ENCODE measurements around the gene EPB41L5.
"Not testable (repeated sequence)": the region's sequence is repeated elsewhere in the genome, so short reads cannot be mapped to it uniquely, and the experiment has no call there.

Gene EPB41L5

GRCh38 chr2:120128216-120128615, 115.3 kb downstream of the EPB41L5 start:
- H3K4me1 ChIP-seq (ENCODE audit: control insufficient read depth in 1 of 2, insufficient read depth in 2 of 2, low read length in 2 of 2): peaks cover 0 to 15% of the 10 kb centered on the region in 2 donors
- H3K4me3 ChIP-seq (ENCODE audit: low read depth in 1 of 2, low read length in 2 of 2): no peak overlapping the region
- no peak overlapping the region for H3K27ac ChIP-seq (ENCODE audit: low read length)
- no peaks in the 10 kb centered on the region for H3K27me3 ChIP-seq (ENCODE audit: low read depth, low read length)
- H3K9me3 ChIP-seq (ENCODE audit: control insufficient read depth in 1 of 2, low read length in 2 of 2): no peaks in the 10 kb centered on the region
- peaks cover 4 to 5% of the 10 kb centered on the region in 2 donors for H3K36me3 ChIP-seq (ENCODE audit: control insufficient read depth in 1 of 2, insufficient read depth in 2 of 2, low read length in 2 of 2)

GRCh38 chr2:120132190-120132589, 119.3 kb downstream of the EPB41L5 start:
- no peaks in the 10 kb centered on the region for H3K27me3 ChIP-seq (ENCODE audit: low read depth, low read length)
- H3K4me3 ChIP-seq (ENCODE audit: low read depth in 1 of 2, low read length in 2 of 2): no peak overlapping the region
- peaks cover 0 to 15% of the 10 kb centered on the region in 2 donors for H3K4me1 ChIP-seq (ENCODE audit: control insufficient read depth in 1 of 2, insufficient read depth in 2 of 2, low read length in 2 of 2)
- H3K27ac ChIP-seq (ENCODE audit: low read length): no peak overlapping the region
- H3K36me3 ChIP-seq (ENCODE audit: control insufficient read depth in 1 of 2, insufficient read depth in 2 of 2, low read length in 2 of 2): peaks cover 4 to 16% of the 10 kb centered on the region in 2 donors
- no peaks in the 10 kb centered on the region for H3K9me3 ChIP-seq (ENCODE audit: control insufficient read depth in 1 of 2, low read length in 2 of 2)

- Histone ChIP-seq H3K4me3 (ENCODE audit: low read depth in 1 of 2, low read length in 2 of 2) (no peak overlapping the region), H3K4me1 (ENCODE audit: control insufficient read depth in 1 of 2, insufficient read depth in 2 of 2, low read length in 2 of 2) (peaks cover 0 to 15% of the 10 kb centered on the region in 2 donors), H3K27ac (ENCODE audit: low read length) (no peak overlapping the region), H3K27me3 (ENCODE audit: low read depth, low read length) (no peaks in the 10 kb centered on the region), H3K9me3 (ENCODE audit: control insufficient read depth in 1 of 2, low read length in 2 of 2) (no peaks in the 10 kb centered on the region), H3K36me3 (ENCODE audit: control insufficient read depth in 1 of 2, insufficient read depth in 2 of 2, low read length in 2 of 2) (peaks cover 4 to 14% of the 10 kb centered on the region in 2 donors)
These were observed 119.8 kb downstream of the EPB41L5 start for GRCh38 chr2:120132691-120133090.

- Histone ChIP-seq H3K9me3 (ENCODE audit: control insufficient read depth in 1 of 2, low read length in 2 of 2) (no peaks in the 10 kb centered on the region), H3K4me3 (ENCODE audit: low read depth in 1 of 2, low read length in 2 of 2) (no peak overlapping the region), H3K4me1 (ENCODE audit: control insufficient read depth in 1 of 2, insufficient read depth in 2 of 2, low read length in 2 of 2) (peaks cover 0 to 11% of the 10 kb centered on the region in 2 donors), H3K36me3 (ENCODE audit: control insufficient read depth in 1 of 2, insufficient read depth in 2 of 2, low read length in 2 of 2) (peaks cover 4 to 12% of the 10 kb centered on the region in 2 donors), H3K27ac (ENCODE audit: low read length) (no peak overlapping the region), H3K27me3 (ENCODE audit: low read depth, low read length) (no peaks in the 10 kb centered on the region)
These were observed 120.8 kb downstream of the EPB41L5 start for GRCh38 chr2:120133572-120134244.

DNA sequence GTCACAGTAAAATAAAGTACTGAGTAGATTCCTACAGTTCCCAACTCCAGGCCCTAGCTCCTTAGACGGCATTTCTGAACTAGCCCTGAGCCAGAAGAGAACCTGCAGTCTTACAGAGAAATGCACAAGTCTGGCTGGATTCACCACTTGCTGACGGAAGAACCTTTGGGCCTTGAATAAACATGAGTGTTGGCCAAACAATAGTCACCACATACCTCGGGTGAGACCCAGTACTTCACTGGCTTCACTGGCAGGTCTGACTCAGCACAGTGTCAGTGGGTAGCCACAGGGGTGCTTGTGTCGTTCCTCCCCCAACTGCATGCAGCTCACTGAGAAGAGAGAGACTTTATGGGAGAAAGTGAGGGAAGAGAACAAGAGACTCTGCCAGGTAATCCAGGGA, 121.4 kb downstream of the EPB41L5 start:
- Histone ChIP-seq H3K27me3 (ENCODE audit: low read depth, low read length) (no peaks in the 10 kb centered on the region), H3K27ac (ENCODE audit: low read length) (no peak overlapping the region), H3K4me1 (ENCODE audit: control insufficient read depth in 1 of 2, insufficient read depth in 2 of 2, low read length in 2 of 2) (peaks cover 0 to 11% of the 10 kb centered on the region in 2 donors), H3K36me3 (ENCODE audit: control insufficient read depth in 1 of 2, insufficient read depth in 2 of 2, low read length in 2 of 2) (peaks cover 4 to 12% of the 10 kb centered on the region in 2 donors), H3K4me3 (ENCODE audit: low read depth in 1 of 2, low read length in 2 of 2) (no peak overlapping the region), H3K9me3 (ENCODE audit: control insufficient read depth in 1 of 2, low read length in 2 of 2) (no peaks in the 10 kb centered on the region)

DNA sequence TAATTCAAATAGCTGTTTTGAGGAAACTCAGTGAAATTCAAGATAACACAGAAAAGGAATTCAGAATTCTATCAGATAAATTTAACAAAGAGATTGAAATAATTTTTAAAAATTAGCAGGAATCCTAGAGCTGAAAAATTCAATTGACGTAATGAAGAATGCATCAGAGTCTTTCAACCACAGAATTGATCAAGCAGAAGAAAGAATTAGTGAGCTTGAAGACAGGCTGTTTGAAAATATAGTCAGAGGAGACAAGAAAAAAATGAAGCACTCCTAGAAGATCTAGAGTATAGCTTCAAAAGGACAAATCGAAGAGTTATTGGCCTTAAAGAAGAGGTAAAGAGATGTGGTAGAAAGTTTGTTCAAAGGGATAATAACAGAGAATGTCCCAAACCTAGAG, 122.1 kb downstream of the EPB41L5 start:
- H3K27me3 ChIP-seq (ENCODE audit: low read depth, low read length); H3K4me3 ChIP-seq (ENCODE audit: low read depth in 1 of 2, low read length in 2 of 2); H3K27ac ChIP-seq (ENCODE audit: low read length); H3K9me3 ChIP-seq (ENCODE audit: control insufficient read depth in 1 of 2, low read length in 2 of 2): not testable (repeated sequence)
- Histone ChIP-seq H3K36me3 (ENCODE audit: control insufficient read depth in 1 of 2, insufficient read depth in 2 of 2, low read length in 2 of 2) (peaks cover 4 to 12% of the 10 kb centered on the region in 2 donors), H3K4me1 (ENCODE audit: control insufficient read depth in 1 of 2, insufficient read depth in 2 of 2, low read length in 2 of 2) (peaks cover 0 to 11% of the 10 kb centered on the region in 2 donors)

DNA sequence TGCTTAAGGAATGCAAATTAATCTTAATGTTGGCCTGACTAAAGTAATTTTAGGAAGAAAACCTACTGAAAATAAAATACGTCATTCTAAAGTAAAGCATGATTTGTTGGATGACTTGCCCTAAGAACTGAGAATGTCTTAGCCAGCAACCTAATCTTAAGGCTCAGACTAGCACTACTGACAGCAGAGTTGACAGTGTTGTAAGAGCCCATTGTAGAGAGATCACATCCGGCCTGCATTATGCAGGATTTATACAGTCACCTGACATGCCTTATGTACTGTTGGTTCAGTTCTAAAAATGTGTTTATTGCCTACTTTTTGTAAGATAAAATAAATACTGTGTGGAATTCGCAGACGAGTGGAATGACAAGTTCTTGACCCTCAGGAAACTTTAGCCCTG, 128.0 kb downstream of the EPB41L5 start:
- no peaks in the 10 kb centered on the region for H3K9me3 ChIP-seq (ENCODE audit: control insufficient read depth in 1 of 2, low read length in 2 of 2)
- H3K27me3 ChIP-seq (ENCODE audit: low read depth, low read length): no peaks in the 10 kb centered on the region

GRCh38 chr2:120141300-120142069, 128.6 kb downstream of the EPB41L5 start:
- no peak overlapping the region for H3K4me3 ChIP-seq (ENCODE audit: low read depth in 1 of 2, low read length in 2 of 2)
- H3K9me3 ChIP-seq (ENCODE audit: control insufficient read depth in 1 of 2, low read length in 2 of 2): no peaks in the 10 kb centered on the region

More for the DNA sequence above, 128.0 kb downstream of the EPB41L5 start:
- Histone ChIP-seq H3K4me3 (ENCODE audit: low read depth in 1 of 2, low read length in 2 of 2) (no peak overlapping the region), H3K36me3 (ENCODE audit: control insufficient read depth in 1 of 2, insufficient read depth in 2 of 2, low read length in 2 of 2) (peaks cover 0 to 10% of the 10 kb centered on the region in 2 donors), H3K27ac (ENCODE audit: low read length) (no peak overlapping the region), H3K4me1 (ENCODE audit: control insufficient read depth in 1 of 2, insufficient read depth in 2 of 2, low read length in 2 of 2) (no peaks in the 10 kb centered on the region)

DNA sequence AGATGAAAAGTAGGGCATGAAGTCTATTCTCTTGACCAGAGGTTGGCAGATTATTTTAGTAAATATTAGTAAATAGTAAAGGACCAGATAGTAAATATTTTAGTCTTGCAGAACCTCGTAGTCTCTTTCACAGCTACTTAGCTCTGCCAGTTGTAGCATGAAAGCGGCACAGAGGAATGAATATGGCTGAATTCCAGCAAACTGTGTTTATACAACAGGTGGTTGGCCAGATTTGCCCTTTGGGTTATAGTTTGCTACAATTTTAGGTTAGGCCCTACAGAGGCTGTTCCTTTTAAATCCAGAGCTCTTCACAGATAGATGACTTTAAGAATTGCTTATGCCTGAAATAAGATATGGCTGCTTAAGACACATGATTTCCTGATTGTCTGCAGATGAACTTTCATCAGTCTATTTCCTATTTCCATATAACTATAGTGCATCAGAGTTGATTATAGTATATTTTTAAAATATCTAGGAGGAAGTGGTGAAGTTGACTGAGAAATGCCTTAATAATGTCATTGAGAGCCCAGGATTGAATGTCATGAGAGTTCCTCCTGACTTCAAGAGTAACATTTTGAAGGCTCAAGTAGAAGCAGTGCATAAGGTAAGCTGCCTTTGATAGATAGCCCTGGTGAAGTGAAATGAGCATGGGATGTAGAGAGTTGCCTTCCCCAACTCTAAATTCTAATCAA, 129.8 kb downstream of the EPB41L5 start:
- Histone ChIP-seq H3K9me3 (ENCODE audit: control insufficient read depth in 1 of 2, low read length in 2 of 2) (no peaks in the 10 kb centered on the region), H3K27me3 (ENCODE audit: low read depth, low read length) (no peaks in the 10 kb centered on the region), H3K27ac (ENCODE audit: low read length) (no peak overlapping the region)

More at GRCh38 chr2:120141300-120142069, 128.6 kb downstream of the EPB41L5 start:
- Histone ChIP-seq H3K36me3 (ENCODE audit: control insufficient read depth in 1 of 2, insufficient read depth in 2 of 2, low read length in 2 of 2) (peaks cover 2 to 12% of the 10 kb centered on the region in 2 donors), H3K4me1 (ENCODE audit: control insufficient read depth in 1 of 2, insufficient read depth in 2 of 2, low read length in 2 of 2) (no peaks in the 10 kb centered on the region), H3K27ac (ENCODE audit: low read length) (no peak overlapping the region), H3K27me3 (ENCODE audit: low read depth, low read length) (no peaks in the 10 kb centered on the region)

GRCh38 chr2:120148229-120148628, 135.4 kb downstream of the EPB41L5 start:
- H3K9me3 ChIP-seq (ENCODE audit: control insufficient read depth in 1 of 2, low read length in 2 of 2): peaks cover 6% of the 10 kb centered on the region in 2 donors
- no peaks in the 10 kb centered on the region for H3K27me3 ChIP-seq (ENCODE audit: low read depth, low read length)
- H3K4me3 ChIP-seq (ENCODE audit: low read depth in 1 of 2, low read length in 2 of 2): no peak overlapping the region
- H3K27ac ChIP-seq (ENCODE audit: low read length): no peak overlapping the region
- peaks cover 8 to 47% of the 10 kb centered on the region in 2 donors for H3K36me3 ChIP-seq (ENCODE audit: control insufficient read depth in 1 of 2, insufficient read depth in 2 of 2, low read length in 2 of 2)
- no peaks in the 10 kb centered on the region for H3K4me1 ChIP-seq (ENCODE audit: control insufficient read depth in 1 of 2, insufficient read depth in 2 of 2, low read length in 2 of 2)

More for the DNA sequence above, 129.8 kb downstream of the EPB41L5 start:
- Histone ChIP-seq H3K36me3 (ENCODE audit: control insufficient read depth in 1 of 2, insufficient read depth in 2 of 2, low read length in 2 of 2) (peaks cover 4 to 21% of the 10 kb centered on the region in 2 donors), H3K4me3 (ENCODE audit: low read depth in 1 of 2, low read length in 2 of 2) (no peak overlapping the region), H3K4me1 (ENCODE audit: control insufficient read depth in 1 of 2, insufficient read depth in 2 of 2, low read length in 2 of 2) (no peaks in the 10 kb centered on the region)

DNA sequence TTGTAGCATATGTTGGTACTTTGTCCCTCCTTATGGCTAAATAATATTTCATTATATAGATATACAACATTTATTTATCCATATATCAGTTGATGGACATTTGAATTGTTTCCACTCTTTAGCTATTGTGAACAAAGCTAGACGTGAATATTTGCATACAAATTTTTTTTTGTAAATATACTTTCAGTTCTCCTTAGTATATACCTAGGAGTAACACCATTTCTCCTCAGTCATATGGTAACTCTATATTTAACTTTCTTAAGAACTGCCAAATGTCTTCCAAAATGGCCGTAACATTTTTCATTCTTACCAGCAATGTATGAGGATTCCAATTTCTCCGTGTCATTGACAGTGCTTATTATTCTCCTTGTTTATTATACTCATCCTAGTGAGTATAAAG, 135.8 kb downstream of the EPB41L5 start:
- Histone ChIP-seq H3K4me1 (ENCODE audit: control insufficient read depth in 1 of 2, insufficient read depth in 2 of 2, low read length in 2 of 2) (no peaks in the 10 kb centered on the region), H3K27me3 (ENCODE audit: low read depth, low read length) (no peaks in the 10 kb centered on the region), H3K4me3 (ENCODE audit: low read depth in 1 of 2, low read length in 2 of 2) (no peak overlapping the region), H3K36me3 (ENCODE audit: control insufficient read depth in 1 of 2, insufficient read depth in 2 of 2, low read length in 2 of 2) (peaks cover 8 to 43% of the 10 kb centered on the region in 2 donors), H3K9me3 (ENCODE audit: control insufficient read depth in 1 of 2, low read length in 2 of 2) (peaks cover 6% of the 10 kb centered on the region in 2 donors), H3K27ac (ENCODE audit: low read length) (no peak overlapping the region)

All from muscle layer of duodenum (tissue), 2 donors.